Retinal pigment epithelial cell (primary cell): ENCODE results near the gene NIPSNAP2.
"Not testable (repeated sequence)": the region's sequence is repeated elsewhere in the genome, so short reads cannot be mapped to it uniquely, and the experiment has no call there.

Experiments used
- DNase-seq: peaks from one replicate; pipeline ENCODE4 v3.0.0-alpha.2; 2010; ENCODE audit warnings: low read depth
- H3K4me3 ChIP-seq: 2 replicates; pipeline ENCODE4 v1.5.1; 2011; ENCODE audit warnings: mild to moderate bottlenecking, low read length, control low read depth, moderate library complexity
- TF ChIP-seq, protein P1 (sequence below): conservative IDR thresholded peaks from 2 replicates; pipeline ENCODE4 v1.5.1; 2011; ENCODE audit warnings: low read depth, low read length, control low read depth, inconsistent platforms

Gene NIPSNAP2

DNA sequence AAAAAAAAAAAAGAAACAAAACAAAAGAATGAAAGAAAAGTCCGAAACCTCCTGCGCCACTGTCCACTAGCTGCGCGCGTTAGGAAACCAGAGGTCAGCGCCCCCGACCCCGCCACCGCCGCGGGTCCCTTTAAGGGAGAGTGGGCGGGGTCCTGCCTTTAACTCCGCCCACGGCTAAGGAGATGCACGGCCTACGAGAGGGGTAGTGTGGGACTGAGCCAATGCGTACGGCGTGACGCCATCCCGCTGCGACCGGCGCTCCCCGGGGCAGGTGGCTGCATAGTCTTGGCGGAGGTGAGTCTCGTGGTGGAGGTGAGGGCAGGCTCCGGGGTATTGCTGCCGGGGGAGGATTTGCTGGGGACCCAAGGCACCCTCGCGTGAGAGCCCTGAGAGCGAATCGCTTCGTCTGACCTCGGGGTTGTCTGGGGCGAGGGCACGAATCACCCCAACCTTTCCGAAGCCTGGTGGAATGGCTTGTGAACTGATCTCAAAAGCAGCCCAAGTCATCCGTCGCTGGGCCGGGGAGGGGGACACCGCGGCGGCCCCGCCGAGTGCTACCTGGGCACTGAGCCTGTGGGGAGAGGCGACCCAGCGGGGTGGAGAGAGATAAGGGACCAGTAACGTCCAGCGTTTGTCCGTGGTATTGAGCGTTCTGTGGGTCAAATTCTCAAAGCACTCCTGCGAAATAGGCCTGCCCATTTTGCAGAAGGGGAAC, 12.6 kb upstream of the NIPSNAP2 start, which contains the start of gene MRPS17:
TSS of gene MRPS17 (plus strand) at position 241 of the 715 bp plus-strand sequence. CDS start 1,319 bp downstream, outside the sequence.
- TF ChIP-seq, protein P1, sequence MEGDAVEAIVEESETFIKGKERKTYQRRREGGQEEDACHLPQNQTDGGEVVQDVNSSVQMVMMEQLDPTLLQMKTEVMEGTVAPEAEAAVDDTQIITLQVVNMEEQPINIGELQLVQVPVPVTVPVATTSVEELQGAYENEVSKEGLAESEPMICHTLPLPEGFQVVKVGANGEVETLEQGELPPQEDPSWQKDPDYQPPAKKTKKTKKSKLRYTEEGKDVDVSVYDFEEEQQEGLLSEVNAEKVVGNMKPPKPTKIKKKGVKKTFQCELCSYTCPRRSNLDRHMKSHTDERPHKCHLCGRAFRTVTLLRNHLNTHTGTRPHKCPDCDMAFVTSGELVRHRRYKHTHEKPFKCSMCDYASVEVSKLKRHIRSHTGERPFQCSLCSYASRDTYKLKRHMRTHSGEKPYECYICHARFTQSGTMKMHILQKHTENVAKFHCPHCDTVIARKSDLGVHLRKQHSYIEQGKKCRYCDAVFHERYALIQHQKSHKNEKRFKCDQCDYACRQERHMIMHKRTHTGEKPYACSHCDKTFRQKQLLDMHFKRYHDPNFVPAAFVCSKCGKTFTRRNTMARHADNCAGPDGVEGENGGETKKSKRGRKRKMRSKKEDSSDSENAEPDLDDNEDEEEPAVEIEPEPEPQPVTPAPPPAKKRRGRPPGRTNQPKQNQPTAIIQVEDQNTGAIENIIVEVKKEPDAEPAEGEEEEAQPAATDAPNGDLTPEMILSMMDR, result no peak
- peak; percentile 74 for DNase-seq
- H3K4me3 ChIP-seq, result peak within 1 kb of the TSS; percentile 95

- H3K4me3 ChIP-seq, result peak overlapping the region; percentile 95
- DNase-seq, result not testable (repeated sequence)
Observed at GRCh38 chr7:55952352-55952671, 12.1 kb upstream of the NIPSNAP2 start.

GRCh38 chr7:55953707-55954475, 10.5 kb upstream of the NIPSNAP2 start:
- no peak for DNase-seq
- TF ChIP-seq, protein P1, result no peak
- no peak overlapping the region for H3K4me3 ChIP-seq

GRCh38 chr7:55957190-55957589, 7.2 kb upstream of the NIPSNAP2 start:
- H3K4me3 ChIP-seq, result no peak overlapping the region
- no peak for DNase-seq
- TF ChIP-seq, protein P1, result no peak

DNA sequence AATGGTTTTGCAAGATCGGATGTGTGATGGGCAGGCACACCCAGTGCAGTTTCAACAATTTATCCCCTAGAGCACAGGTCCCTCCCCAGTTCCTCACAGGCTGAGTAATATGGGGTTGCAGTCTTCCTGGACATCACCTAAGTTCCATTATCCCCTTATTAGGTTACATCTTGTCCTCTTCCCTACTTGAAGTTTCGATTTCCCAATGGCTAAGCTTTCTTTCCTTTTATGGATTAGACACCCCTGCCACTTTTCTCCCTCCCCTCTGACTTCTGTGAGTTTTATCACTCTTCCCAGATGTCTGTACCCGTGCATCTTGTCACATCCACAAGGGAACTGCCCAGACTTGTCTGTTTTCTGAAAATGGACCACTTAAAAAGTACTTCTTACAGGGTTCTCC, 2.4 kb upstream of the NIPSNAP2 start:
- no peak overlapping the region for H3K4me3 ChIP-seq
- no peak for DNase-seq
- TF ChIP-seq, protein P1, result no peak

DNA sequence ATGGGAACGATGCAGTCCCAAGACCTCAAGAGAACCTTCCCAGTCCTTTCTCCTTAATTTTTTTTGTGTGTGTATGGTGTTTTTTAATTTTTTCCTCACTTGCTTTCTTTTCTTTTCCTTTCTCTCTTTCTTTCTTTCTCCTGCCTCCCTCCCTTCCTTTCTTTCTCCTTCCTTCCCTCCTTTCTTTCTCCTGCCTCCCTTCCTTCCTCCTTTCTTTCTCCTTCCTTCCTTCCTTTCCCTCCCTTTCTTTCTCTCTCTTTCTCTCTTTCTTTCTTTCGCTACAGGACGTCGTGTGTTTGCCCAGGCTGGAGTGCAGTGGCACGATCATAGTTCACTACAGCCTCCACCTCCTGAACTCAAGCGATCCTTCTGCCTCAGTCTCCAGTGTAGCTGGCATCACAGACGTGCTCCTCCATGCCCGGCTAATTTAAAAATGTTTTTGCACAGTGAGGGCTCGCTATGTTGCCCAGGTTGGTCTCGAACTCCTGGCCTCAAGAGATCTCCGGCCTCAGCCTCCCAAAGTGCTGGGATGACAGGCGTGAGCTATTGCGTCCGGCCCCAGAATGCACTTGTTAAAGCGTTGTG, 709 bp upstream of the NIPSNAP2 start:
- peak overlapping the region; percentile 45 for H3K4me3 ChIP-seq
- TF ChIP-seq, protein P1, result no peak
- no peak for DNase-seq

- H3K4me3 ChIP-seq, result peak overlapping the region; percentile 76
- TF ChIP-seq, protein P1, result no peak
- no peak for DNase-seq
Observed at GRCh38 chr7:55965100-55965470, 700 bp downstream of the NIPSNAP2 start.
